GM12801 (cell line): ENCODE data around the gene NDUFAF3.

ENCODE experiments used
- CTCF ChIP-seq: IDR thresholded peaks from one replicate; pipeline ENCODE4 v1.5.1; 2011; ENCODE audit warnings: control low read depth; ENCODE audit not compliant: insufficient read length; ENCODE audit errors: extremely low read depth

NDUFAF3 gene

GRCh38 chr3:49004352-49005302 is 17.3 kb upstream of the NDUFAF3 start:
- no peak for TF ChIP-seq CTCF

GRCh38 chr3:49005303-49005680 is 16.6 kb upstream of the NDUFAF3 start:
- no peak for TF ChIP-seq CTCF

DNA sequence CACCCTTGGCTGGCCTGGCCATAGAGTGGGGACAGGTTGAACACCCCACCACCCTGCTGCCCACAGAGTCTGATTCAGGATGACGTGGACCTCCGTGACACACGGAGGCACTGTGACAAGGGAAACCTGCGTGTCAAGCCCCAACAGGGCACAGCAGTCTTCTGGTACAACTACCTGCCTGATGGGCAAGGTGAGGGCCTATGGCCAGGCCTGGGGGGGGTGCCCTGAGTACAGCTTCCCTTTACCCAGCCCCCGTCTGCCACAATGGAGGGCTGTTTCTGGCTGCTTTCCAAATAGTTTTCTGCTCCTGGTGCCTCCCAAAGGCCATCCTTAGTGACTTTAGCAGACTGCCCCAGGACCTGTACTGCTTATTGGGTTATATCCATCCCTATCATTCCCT is 15.9 kb upstream of the NDUFAF3 start:
- no peak for TF ChIP-seq CTCF

DNA sequence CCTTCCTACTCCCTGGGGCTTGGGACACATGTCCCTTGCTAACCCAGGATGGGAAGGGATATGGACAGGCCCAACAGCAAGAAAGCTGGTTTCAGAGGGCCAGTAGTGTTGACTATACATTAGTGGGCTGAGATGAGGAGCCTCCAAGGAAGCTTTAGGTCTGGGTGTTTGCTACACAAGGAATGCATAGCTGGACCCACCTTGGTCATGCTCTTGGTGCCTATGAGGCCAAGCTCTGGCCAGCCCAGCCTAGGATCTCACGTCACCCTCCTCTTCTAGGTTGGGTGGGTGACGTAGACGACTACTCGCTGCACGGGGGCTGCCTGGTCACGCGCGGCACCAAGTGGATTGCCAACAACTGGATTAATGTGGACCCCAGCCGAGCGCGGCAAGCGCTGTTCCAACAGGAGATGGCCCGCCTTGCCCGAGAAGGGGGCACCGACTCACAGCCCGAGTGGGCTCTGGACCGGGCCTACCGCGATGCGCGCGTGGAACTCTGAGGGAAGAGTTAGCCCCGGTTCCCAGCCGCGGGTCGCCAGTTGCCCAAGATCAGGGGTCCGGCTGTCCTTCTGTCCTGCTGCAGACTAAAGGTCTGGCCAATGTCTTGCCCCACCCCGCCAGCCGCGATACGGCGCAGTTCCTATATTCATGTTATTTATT is 15.4 kb upstream of the NDUFAF3 start:
- TF ChIP-seq CTCF: no peak

DNA sequence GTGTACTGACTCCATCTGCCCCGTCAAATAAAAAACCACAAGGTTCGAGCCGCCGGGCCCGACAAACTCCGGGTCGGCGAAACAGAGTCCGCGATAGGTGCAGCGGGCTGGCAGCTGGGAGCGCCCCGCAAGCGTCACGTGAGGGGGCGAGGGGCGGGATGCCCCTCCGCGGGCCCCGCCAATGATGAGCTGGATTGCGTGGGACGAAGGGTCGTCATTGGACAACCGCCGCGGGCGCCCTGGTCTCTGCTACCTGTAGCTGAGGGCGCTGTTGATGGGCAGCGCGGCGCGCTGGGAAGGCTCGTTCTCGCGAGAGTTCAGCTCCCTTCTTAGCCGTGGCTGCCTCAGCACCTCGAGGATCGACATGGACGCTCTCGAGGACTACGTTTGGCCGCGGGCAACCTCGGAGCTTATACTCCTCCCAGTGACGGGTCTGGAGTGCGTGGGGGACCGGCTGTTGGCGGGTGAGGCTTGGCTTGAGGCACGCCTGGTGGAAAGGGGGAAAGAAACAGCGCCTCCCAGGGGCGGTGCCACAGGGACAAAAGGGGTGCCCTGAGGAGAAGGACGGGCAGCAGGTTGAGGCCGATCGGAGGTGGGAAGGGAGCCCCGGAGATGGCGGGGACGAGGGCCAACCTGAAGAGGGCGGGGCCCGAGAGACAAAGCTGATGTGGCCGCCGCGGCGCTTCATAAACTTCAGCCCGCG is 14.7 kb upstream of the NDUFAF3 start, which contains the start of gene WDR6:
Gene WDR6 (plus strand): TSS at position 324 of the 703 bp plus-strand sequence. CDS start 41 bp downstream, at position 365.
- TF ChIP-seq CTCF: no peak

DNA sequence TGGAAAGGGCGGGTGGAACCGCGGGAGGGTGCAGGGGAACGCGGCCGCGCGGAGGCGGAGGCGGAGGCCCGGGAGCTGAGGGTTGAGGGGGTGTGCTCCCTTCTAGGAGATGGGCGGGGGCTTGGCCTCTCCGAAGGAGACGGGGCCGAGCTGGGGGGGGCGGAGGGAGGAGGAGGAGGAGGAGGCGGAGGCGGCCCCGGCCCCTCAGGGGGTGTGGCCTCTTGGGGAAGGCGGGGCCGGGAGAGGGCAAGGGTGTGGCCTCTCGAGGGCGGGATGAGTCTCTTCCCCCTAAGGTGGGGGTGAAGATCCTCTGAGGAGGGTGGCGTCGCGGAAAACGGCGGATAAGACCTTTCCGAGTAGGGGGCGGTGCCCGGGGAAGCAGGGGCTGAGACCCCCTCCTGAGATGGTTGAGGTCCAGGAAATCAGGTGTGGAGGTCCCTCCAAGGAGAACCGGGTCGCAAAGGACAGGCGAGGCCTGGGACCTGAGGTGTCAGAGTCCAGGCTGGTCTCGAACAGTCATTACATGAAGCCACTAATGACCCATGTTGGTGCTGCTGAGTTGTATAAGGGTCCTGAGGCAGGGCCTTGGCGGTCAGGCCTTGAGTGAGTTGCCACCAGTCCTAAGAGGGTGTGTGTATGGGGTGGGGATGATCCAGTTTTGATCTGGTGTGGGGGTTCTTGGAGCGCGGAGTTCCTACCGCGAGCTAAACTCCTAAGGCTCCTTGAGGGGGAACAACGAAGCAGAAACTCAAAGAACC is 14.0 kb upstream of the NDUFAF3 start:
- TF ChIP-seq CTCF: no peak
